Hippocampal formation (tissue), 2 donors: Measurements from ENCODE around the gene NOS1.
"Not testable (repeated sequence)": the region's sequence is repeated elsewhere in the genome, so short reads cannot be mapped to it uniquely, and the experiment has no call there.

Source experiments
- DNase-seq, 2 donors: peaks; one replicate each; lab custom pipeline; 2025; lab: John Stamatoyannopoulos, UW

NOS1 gene

DNA sequence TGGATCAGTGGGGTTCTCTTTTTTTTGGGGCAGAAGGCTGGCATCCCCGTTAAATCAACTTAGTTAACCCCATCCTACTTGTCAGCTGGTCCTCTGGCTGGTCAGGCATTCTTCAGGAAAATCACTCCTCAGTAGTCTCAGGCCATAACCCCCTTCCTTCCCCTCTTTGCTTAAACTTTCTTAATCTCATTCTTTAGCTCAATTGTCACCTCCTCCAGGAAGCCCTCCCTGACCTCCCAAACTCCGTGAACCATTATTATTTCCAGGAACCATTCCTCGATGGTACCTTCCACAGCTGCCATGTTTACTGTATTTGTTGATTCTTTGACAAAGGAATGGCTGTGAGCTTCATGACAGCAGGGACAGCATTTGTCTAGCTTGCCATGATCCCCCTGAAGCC, 98.7 kb downstream of the NOS1 start:
- no peak for DNase-seq

DNA sequence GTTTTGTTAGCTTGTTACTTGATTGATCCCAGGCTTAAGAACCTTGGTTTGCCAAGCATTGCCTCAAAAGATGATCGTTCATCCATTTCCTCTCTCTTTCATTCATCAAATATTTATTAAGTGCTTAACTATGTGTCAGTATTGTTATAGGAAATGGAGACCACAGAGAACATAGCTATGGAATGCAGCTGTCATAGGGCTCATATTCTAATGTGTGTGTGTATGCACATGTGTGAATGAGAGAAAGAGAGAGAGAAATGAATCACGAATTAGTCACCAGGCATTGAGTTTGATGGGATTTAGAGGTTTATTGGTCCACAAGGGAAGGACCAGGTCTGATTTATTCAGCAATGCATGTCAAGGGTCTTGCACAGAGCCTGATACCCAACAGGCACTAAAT, 100.2 kb downstream of the NOS1 start:
- DNase-seq: no peak

DNA sequence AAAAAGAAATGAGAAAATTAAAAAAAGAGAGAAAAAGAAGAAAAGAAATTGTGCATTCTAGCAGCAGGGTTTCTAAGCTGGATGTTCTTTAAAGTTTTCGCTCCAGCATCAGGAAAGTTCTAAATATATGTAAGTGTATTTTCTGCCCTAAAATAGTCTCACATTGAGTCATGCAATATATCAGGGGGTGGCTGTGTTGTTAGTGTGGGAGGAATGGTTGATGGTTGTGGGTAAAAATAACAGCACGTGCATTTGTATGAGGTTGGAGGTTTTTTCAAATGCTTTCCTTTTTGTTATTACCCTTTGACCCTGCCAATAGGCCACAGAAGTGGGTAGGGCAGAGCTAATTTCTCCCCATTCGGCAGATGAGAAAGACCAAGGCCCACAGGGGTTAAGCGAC, 106.0 kb downstream of the NOS1 start:
- no peak for DNase-seq

DNA sequence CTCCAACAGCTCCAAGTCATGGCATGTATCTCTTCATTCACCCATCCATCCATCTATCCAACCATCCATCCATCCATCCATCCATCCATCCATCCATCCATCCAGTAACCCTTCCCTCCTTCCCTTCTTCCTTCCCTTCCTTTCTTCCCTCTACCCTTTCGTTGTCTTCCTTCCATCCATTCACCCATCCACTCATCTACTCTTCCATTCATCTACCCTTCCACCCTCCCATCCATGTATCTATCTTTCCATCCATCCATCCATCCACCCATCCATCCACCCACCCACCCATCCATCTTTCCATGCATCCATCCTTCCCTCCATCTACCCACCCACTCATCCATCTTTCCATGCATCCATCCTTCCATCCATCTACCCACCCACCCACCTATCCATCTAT, 117.9 kb downstream of the NOS1 start:
- no peak for DNase-seq

- DNase-seq: no peak
Observed at GRCh38 chr12:117241697-117242096, 119.7 kb downstream of the NOS1 start.

DNA sequence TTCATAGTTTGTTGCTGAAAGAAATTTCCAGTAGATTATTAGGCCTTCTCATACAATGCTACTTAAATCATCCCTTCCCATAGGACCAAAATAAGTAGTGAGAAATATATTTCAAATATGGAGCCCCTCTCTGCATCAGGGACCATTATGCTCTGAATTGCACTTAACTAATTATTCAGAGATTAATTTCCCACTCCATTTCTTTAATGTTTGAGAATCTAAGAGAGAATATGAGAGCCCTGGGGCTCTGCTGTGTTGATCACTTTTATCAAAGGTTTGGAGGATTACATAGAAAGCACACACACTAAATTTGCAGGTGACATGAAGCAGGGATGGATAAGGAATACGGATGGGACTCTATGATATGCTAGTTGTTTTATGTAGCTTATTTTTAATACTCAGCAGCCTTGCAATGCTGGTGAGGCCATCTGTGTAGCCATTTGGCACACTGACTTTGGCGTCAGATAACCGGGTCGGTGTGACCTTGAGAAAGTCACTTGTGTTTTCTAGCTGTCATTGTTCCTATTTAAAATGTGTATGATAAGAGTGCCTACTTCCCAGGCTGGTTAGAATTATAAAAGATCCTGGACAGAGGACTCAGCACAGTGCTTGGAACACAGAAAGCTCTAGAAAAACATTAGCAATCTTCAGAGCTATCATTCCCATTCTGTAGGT, 121.2 kb downstream of the NOS1 start:
- DNase-seq: no peak

DNA sequence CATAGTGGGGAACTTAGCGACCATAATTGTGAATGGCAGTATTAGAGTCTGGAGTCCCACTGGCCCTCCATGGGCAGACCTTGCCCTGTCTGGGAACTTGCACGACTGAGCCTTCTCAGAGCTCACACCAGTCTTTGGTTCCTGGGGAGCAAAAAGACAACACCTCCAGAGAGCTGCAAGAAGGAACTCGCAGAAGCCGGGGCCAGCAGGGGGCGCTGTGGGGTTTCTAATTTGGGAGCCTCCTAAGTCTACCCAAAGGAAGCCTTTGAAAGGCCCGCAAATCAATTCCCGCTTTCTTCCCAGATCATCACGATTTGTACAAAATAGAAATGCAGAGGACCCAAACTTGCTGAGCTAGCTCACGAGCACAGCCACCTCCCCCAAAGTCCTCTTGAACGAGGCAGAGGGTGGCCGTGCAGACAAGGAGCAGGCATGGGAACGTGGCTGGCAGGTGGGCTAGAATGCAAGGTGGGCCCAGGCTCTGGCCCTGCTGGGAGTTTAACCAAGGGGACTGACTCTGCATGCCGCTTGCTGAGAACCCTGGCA, 124.9 kb downstream of the NOS1 start:
- DNase-seq: peak; percentile 25 to 68

- DNase-seq: no peak
Observed at GRCh38 chr12:117235261-117235660, 126.2 kb downstream of the NOS1 start.

GRCh38 chr12:117234441-117234840, 127.0 kb downstream of the NOS1 start:
- DNase-seq: no peak

GRCh38 chr12:117231750-117232149, 129.7 kb downstream of the NOS1 start:
- DNase-seq: no peak

GRCh38 chr12:117228239-117228638, 133.2 kb downstream of the NOS1 start:
- DNase-seq: no peak

DNA sequence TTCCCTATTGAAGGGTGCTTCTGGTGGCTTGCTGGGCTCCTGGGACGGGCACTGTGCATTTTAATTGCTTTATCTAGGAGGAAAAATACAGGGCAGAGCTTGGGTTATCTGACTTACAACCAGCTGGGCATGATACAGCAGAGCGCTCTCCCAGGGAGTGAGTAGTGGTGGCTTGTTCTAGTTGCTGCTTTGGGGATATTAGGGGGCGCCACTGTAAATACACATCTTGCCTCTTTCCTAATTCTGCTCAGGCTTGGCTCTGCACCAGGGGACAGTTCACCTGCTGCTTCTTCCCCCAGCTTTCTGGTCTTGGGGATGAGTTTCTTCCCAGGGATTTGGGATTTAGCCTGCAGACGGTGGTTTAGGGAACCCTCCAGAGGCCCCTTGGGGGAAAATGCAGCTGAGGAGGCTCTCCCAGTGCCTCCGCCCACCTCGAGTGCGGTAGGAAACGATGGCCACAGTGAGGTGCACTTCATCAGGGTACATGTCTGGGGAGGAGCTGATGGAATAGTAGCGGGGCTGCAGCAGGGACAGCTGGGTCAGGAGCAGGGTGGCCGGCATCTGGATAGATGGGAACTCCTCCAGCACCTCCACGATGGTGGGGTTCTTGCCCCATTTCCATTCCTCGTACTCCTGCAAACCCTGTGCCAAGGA, 134.3 kb downstream of the NOS1 start:
- no peak for DNase-seq

- DNase-seq: no peak
Observed at GRCh38 chr12:117226505-117226904, 134.9 kb downstream of the NOS1 start.

DNA sequence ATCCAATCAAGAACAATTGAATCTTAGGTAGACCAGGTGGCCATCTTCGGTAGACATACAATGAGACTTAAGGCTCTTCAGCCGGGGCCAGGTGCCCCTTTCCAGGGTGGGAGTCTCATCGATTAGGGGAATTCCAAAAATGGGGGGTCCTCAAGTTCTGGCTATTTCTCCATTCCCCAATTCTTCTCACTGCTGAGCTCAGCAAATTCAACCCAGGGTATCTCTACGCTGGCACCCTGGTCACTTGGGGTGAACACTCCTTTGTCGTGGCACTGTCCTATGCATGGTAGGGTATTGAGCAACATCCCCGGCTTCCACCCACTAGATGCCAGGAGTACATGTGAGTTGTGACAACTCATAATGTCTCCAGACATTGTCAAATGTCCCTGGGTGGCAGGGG, 136.2 kb downstream of the NOS1 start:
- DNase-seq: no peak

DNA sequence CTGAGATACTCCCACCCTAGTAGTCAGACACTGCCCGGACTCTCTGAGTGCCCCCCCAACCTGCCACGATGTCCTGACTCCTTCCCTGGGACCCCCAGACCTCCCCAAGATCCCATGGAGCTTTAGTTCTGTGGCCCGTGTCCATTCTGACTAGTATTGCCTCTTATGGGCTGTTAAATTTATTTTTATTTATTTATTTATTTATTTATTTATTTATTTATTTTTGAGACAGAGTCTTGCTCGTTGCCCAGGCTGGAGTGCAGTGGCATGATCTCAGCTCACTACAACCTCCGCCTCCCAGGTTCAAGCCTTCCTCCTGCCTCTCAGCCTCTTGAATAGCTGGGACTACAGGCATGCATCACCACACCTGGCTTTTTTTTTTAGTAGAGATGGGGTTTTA, 140.5 kb downstream of the NOS1 start:
- not testable (repeated sequence) for DNase-seq

DNA sequence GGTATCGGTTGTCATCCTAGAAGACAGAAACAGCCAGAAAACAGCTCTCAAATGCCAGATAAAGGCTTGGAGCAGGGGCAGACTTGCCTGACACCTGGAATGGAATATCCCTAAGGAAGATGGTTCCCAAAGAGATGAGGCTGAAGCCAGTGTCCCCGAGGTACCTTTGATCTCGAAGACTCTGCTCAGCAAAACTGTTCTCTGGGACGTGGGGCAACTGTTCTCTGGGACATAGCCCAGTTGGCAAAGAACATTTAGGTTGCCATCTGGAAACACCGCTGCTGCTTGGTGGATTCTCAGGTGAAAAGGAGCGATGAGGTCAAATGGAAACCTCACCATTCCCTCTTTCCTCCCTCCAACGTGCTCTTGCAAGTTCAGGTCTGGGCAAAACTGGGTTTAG, 143.3 kb downstream of the NOS1 start:
- DNase-seq: no peak

DNA sequence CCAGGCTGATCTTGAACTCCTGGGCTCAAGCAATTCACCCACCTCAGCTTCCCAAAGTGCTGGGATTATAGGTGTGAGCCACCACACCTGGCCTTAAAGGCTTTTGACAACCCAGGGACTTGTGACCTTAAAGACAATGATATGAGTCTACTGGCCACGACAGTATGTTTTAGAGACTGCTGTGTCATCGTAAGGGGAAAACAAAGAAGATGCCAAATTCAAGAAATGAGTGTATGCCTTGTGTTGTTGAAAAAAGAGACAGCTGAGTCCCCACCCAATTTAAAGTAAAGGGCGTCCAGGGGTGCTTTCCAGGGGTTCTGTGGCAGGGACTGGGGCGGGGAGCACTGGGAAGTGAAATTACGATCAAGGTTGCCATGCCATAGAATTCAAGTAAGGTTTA, 144.7 kb downstream of the NOS1 start:
- DNase-seq: no peak

- DNase-seq: no peak
Observed at GRCh38 chr12:117214797-117215196, 146.6 kb downstream of the NOS1 start.

DNA sequence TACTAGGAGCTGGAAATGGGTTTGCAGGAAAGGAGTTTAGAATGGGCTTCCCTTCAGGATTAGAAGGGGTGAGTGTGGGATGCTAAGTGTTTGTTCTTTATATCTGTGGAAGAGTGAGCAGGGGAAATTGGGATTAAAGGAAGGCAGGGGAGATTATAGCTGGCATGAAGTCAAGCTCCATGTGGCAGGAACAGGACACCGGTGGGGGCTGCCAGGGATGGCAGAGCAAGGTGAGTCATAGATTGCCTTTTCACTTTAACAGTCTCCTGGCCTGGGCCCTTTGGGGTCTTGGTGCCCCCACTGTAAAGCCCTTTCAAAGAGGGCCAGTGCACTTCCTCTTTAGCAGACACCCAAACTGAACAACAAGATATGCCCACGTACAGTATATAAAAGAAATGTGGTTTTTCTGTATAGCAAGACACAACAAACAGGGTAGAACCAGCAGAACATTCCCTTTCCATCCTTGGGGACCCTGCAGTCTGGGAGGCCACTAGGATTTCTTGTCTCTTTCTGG, 148.1 kb downstream of the NOS1 start:
- DNase-seq: no peak

GRCh38 chr12:117212563-117213190, 148.7 kb downstream of the NOS1 start:
- peak; percentile 60 to 69 for DNase-seq

GRCh38 chr12:117210266-117210918, 151.0 kb downstream of the NOS1 start:
- DNase-seq: no peak

- DNase-seq: no peak
Observed at GRCh38 chr12:117209626-117210025, 151.8 kb downstream of the NOS1 start.
